Ammon's horn (tissue), 1 donor: Measurements from ENCODE around the gene OR51D1.

Source experiments
- DNase-seq: peaks from one replicate; pipeline ENCODE4 v3.0.0-alpha.2; 2016; ENCODE audit warnings: low spot score

OR51D1 gene

DNA sequence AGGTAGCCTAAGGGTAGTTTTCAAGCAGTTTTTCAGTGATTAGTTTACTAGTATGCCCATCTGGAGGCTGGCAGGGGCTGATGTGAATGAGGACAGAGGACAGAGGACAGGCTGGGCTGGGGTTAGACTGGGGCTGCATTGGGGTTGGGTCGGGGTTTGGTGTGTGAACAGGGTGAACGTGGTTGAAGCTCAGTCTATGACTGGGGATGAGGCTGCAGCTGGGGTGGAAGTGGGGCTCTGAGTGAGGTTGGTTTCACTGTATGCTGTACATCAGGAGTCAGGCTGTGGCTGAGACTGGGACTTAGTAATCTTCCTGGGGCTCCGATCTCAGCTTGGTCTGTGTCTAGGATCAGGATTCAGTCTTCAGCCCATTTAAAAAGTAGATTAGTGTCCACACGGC is 7.0 kb downstream of the OR51D1 start:
- no peak for DNase-seq

DNA sequence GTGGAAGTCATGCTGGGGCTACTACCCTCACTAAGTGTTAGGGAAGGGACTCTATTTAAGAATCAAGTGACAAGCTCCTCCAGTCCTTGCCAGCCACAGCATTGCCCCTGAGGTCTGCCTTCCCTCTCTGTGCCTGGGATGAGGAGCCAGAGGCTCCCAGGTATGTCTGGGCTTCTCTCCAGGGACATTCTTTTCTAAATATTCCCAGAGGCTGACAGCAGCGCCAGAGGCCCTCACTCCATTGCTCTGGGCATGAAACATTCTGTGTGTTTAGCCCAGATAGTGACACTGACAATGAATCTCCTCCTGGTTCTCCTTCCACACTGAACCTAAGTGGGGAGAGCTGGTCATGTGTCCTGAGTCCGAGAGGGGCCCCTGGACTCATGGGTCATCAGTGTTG is 8.7 kb downstream of the OR51D1 start:
- DNase-seq, result no peak

DNA sequence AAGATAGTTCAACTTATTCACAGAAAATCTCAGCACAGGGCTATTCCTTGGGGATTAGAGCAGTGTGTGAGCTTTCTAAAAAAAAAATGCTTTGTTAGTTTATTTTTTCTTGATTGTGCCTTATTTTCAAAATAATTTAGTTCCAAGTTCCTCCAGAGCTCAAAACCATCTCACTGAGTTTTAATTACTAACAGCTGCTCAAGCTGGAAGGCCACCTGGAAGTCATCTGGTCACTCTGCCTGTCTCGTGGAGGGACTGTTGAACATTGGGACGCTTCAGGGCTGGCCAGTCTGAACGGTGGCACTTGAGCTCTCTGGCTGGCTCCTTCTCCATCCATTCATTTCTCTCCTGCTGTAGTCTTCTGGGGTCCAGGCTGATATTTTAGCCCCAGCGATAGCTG is 10.5 kb downstream of the OR51D1 start:
- DNase-seq, result no peak

DNA sequence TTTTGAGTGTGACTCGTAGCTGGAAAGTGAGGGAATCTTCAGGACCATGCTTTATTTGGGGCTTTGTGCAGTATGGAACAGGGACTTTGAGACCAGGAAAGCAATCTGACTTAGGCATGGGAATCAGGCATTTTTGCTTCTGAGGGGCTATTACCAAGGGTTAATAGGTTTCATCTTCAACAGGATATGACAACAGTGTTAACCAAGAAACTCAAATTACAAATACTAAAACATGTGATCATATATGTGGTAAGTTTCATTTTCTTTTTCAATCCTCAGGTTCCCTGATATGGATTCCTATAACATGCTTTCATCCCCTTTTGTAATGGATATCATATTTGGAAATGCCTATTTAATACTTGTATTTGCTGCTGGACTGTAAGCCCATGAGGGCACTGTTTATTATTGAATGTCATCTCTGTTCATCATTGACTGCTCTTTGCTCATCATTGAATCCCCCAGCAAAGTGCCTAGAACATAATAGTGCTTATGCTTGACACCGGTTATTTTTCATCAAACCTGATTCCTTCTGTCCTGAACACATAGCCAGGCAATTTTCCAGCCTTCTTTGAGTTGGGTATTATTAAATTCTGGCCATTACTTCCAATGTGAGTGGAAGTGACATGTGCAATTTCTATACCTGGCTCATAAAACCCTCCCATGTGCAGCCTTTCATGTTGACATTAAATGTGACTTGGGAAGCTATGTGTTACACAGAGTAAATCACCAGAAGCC is 17.5 kb downstream of the OR51D1 start:
- DNase-seq, result no peak

DNA sequence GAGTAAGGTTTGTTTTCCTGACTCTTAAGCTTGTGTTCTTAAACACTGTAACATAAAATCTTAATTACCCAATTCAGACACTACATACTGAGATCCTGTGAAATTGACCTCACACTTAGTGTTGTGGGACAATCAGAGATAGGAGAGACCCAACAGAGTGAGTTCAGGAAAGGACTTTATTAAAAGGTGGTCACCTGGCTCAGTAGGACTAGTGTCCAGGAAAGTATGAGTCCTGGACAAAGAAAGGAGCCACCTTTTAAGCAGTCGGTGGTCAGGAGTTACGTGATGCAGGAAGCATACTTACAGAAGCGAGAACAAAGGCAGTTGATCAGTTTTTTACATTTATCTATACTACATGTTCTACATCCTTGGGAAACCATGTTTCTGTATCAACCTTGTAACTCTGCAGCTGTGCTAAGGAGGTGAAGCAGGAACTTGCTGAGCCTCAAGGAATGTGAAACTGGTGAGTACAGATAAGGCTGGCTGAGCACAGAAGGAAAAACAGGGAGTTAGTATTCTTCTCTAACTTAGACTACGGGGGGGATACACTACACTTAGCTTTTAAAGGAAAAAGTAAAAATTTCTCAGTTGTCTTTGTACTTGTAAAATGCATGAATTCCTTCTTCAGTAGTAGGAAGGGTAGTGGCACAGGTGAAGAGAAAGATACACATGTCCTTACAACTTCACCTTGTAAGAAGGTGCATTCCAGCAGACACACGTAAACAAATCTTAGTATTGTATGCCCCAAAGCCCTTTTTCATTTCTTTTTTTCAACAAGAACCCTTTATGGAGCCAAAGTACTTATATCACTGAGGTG is 21.6 kb downstream of the OR51D1 start:
- DNase-seq, result no peak

DNA sequence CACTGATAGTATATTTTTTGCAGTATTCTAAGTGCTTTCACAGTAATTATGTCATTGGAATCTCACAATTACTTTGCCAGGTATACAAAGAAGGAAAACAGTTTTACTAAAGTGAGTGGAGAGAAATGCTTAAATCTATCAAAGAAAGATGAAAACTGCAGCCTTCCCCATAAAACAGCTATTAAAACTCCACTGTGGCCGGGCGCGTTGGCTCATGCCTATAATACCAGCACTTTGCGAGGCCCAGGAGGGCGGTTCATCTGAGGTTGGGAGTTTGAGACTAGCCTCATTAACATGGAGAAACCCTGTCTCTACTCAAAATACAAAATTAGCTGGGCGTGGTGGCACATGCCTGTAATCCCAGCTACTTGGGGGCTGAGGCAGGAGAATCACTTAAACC is 25.6 kb downstream of the OR51D1 start:
- DNase-seq, result no peak

DNA sequence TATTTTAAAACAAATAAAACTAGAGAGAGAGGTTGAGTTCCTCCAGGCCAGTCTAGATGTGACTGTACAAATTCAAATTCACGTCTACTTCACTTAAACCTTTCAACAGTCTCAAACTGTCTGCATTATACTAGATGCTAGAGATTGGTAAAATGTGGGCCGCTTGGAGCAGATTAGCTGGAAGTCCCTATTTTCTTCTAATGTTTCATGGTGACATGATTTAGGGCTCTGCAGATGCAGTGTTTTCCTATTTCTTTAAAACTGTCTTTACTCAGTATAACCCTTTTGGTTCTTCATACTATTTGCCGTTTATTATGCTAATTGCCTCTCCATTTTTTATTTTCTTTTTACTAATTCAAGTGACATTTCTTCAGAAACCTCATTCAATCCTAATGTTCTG is 26.9 kb downstream of the OR51D1 start:
- no peak for DNase-seq

DNA sequence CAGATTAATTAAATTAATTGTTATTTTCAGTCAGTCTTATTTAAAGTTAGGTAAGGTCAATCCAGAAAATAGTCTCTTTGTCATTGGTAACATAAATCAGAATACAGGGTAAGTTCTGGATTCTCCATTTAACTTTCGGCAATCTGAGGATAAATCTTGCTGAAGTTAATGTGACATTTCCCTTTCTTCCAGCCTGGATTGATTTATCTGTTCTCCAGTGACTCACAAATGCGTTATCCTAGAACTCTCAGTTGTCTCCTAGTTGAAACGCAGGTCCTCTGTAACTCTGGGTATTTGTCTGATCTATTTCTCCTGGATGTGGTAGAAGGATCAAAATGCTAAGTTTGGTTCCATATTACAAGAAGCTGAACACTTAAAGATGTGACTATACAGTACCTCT is 27.5 kb downstream of the OR51D1 start:
- DNase-seq, result no peak

DNA sequence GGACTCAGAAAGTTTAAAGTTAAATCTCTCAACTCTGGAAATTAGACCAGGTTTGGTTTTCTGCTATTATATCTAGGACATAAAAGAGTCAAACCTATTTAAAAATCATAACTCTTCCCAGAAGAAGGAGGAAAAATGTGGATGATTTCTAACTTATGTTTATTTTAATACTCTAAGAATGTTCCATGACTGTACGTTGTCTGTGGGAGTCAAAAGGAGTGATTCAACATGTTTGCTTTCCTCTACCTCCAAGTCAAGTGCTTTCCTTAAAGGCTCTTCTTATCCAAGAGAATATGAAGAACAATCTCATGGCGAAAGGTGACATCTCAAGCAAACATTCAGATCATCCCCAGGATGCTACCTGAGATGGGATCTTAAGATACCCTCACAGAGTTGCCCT is 28.1 kb downstream of the OR51D1 start:
- no peak for DNase-seq

DNA sequence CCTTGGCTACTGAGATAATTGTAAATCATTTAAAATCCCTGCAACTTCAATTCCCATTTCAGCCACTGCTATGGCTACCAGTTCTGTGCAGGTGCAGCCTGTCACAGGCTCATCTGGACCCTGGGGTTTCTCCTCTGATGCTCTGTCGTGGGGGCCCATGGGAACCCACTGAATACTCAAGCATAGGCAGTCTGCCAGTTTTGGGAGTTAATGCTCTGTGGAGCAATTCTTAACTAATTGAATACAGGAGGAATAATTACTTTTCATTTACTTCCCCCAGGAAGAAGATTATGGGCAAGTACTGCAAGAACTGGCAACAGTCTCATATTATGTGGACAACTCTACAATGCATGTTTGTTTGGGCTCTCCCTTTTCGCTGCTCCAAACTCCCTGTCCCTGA is 34.5 kb downstream of the OR51D1 start:
- DNase-seq, result no peak

DNA sequence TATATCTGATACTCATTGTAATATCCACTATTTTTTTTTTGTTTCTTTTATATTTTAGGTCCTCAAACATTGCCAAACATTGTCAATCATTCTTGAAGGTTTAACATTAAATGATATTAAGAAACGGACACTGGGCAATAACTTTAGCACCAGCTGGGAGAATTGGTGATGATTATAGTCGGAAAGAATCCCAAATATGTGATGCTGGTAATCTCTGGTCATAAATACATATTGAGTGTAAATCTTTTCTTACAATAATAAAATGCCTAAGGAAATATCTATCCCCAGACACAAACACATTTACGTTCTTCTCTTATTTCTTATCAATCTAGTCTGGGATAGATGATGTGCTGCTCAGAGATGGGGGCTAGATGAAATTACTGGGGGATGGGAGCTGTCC is 35.2 kb downstream of the OR51D1 start:
- DNase-seq, result no peak

DNA sequence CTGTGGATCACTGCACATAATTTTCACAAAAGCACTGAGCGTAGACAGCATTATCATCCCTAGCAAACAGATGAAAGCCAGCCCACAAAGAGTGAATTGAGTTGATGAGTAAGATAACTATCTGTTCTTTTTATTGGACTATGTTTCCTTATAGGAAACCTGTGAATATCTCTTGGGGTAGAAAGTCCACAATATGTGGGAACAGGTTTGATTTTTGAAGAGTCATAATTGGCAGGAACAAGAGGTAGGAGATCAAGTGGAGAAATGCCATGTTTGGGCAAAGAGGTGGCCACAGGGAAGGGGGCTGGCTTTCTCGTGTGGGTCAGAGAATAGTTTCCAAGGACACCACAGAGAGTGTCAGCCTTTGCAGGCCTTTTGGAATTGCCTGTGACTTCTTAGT is 36.5 kb downstream of the OR51D1 start:
- no peak for DNase-seq

DNA sequence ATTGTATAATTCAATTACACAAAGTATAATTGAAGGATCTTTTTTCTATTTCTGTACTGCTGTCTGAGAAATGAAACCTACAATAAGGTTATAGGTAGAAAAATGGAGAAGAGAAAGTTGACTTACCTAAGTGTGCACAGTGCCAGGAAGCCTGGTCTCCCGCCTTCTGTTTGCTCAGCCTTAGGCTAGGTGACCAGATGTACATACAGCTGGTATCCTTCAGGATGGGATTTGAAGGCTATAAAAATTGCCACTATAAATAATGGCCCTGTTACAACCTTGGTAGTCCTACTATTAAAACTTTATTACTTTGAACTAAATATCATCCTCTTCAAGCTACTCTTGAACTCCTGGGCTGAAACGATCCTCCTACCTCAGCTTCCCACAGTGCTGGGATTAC is 40.7 kb downstream of the OR51D1 start:
- DNase-seq, result no peak

DNA sequence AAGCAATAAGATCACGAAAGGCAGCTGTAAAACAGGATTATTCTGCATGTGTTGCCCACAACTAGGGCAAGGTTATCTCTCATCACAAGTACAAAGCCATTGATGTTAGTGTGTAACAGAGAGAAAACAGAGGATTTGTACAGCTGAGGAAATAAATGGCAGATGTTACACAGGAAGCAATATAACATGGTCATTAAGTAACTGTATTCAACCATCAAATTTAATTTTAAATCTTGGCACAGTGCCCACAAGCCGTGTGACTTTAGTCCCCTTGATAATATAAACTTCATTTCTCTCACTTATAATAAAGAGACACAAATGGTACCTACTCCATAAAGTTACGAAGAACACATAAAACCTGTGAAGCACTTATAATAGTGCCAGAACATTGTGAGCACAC is 43.1 kb downstream of the OR51D1 start:
- DNase-seq, result no peak

DNA sequence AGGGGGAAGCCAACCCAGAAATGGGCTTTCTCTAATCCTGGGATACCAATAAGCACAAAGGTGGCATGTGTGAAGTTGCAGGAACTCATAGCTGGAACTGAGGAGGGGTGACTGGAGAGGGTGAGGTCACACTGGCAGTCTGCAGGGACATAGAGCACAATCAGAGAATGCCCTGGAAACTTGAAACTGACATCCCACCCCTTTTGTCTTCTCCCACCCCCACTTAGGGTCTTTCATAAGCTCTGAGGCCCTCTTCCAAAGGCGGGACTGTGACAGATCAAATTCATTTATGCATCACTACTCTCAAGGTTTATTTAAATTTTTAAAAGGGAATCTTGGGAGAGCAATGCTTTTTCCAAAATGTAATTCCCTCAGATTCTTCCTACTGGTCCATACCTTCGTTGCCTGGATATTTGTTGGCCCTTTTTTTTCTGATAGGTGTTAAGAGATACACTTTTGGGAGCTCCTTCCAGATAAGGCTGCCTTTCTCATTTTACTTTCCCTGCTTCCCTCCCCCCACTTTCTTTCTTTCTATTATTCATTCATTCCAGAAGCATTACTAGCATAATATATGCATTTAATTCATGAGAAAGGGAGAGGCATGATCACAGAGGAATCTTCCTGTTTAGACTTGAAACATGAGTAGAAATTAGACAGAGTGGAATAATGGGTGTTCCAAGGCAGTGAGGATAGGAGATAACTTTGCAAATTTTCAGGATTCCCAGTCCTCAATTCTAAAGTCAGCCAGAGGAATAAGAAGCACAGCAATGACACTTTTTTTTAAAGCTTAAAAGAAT is 45.5 kb downstream of the OR51D1 start:
- DNase-seq, result no peak

DNA sequence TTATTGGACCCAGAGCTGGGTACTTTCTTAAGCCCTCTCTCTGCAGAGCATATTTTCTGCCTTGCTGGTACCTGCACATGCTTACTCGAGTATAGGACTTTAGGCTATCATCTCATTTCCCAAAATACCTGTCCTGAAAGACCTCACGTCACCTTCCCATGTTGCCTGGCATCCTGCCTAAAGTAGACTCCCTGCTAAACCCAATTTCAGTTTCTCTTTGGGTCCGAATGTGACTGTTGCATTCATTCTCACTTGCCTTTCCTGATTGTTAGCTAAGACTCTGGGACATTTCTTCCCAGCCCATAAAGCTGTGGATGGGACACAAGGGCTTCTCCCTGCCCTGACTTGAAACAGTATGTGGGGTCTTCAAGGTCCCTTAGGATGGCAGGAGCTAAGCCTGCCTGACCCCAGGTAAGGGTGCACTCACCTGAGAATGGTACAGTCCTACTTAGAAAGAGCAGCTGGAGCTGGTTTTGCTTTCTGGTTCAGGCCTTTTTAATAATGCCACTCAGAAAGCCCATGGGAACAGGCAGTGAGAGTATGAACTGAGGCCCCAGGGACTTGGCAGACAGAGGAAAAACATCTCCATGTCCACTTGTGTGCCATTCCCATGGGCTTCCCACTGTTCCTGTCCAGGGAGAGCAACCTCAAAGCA is 47.5 kb downstream of the OR51D1 start:
- no peak for DNase-seq
